ENCODE data around the gene GRAMD4.

The GRAMD4 gene

DNA sequence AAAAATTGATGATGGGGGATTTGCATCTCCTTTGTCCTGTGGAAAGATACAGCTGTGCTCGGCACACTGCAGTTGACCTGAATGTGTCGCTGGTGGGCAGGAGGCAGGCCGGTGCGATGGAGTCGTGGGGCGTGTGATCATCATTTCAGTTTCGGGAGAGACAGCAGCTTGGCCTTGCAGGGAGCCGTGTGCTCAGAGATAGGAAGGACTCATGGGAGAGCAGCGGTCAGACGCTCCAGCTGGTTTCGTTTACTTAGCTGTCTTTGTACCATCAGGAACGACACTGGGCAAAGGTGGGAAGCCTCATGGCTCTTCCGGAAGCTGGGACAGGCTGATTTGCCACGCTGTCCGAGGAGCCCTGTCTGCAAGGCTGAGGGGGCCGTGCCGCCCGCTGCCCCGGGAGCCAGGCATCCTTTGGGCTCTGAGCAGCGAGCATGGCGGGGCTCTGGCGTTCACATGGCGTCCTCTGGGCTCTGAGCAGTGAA lies 32.7 kb downstream of the GRAMD4 start:
- no peaks in the 10 kb centered on the region for H3K36me3 ChIP-seq (ENCODE audit: control insufficient read depth, insufficient read depth, low read length)
- H3K4me3 ChIP-seq (ENCODE audit: low read depth, low read length), result no peak overlapping the region
- no peak overlapping the region for H3K9ac ChIP-seq (ENCODE audit: low read depth, low read length)

GRCh38 chr22:46653596-46653995 lies 33.4 kb downstream of the GRAMD4 start:
- no peak overlapping the region for H3K9ac ChIP-seq (ENCODE audit: low read depth, low read length)
- H3K9me3 ChIP-seq (ENCODE audit: control insufficient read depth, insufficient read depth, low read length), result no peaks in the 10 kb centered on the region
- no peaks in the 10 kb centered on the region for H3K36me3 ChIP-seq (ENCODE audit: control insufficient read depth, insufficient read depth, low read length)
- H3K4me3 ChIP-seq (ENCODE audit: low read depth, low read length), result no peak overlapping the region
- H3K27me3 ChIP-seq (ENCODE audit: control insufficient read depth, insufficient read depth, low read length), result no peaks in the 10 kb centered on the region
- H3K4me1 ChIP-seq (ENCODE audit: control insufficient read depth, insufficient read depth, low read length), result no peaks in the 10 kb centered on the region

More for the DNA sequence above, 32.7 kb downstream of the GRAMD4 start:
- H3K4me1 ChIP-seq (ENCODE audit: control insufficient read depth, insufficient read depth, low read length), result no peaks in the 10 kb centered on the region
- no peaks in the 10 kb centered on the region for H3K9me3 ChIP-seq (ENCODE audit: control insufficient read depth, insufficient read depth, low read length)
- H3K27me3 ChIP-seq (ENCODE audit: control insufficient read depth, insufficient read depth, low read length), result no peaks in the 10 kb centered on the region

DNA sequence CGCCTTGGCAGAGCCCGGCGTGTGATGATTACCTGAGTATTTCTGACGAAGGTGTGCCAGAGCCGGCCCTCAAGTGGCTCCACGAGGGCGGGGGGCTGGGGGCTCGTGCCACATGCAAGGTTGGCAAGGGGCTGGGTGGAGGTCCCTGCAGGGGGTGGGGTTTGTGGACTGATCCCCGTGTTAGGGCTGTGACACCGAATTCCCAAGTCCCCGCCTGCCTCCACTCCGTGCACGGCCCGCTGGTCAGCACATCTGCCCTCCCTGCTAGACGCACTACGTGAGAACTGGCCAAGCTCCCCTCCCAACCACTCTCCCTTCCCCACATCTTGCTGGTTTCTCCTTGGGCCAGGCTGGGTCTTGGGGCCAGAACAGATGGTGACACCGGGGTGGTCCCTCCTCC lies 34.2 kb downstream of the GRAMD4 start:
- Histone ChIP-seq H3K9me3 (ENCODE audit: control insufficient read depth, insufficient read depth, low read length) (no peaks in the 10 kb centered on the region), H3K4me1 (ENCODE audit: control insufficient read depth, insufficient read depth, low read length) (no peaks in the 10 kb centered on the region), H3K4me3 (ENCODE audit: low read depth, low read length) (no peak overlapping the region), H3K36me3 (ENCODE audit: control insufficient read depth, insufficient read depth, low read length) (no peaks in the 10 kb centered on the region), H3K27me3 (ENCODE audit: control insufficient read depth, insufficient read depth, low read length) (no peaks in the 10 kb centered on the region), H3K9ac (ENCODE audit: low read depth, low read length) (no peak overlapping the region)

- Histone ChIP-seq H3K27me3 (ENCODE audit: control insufficient read depth, insufficient read depth, low read length) (no peaks in the 10 kb centered on the region), H3K36me3 (ENCODE audit: control insufficient read depth, insufficient read depth, low read length) (no peaks in the 10 kb centered on the region), H3K9me3 (ENCODE audit: control insufficient read depth, insufficient read depth, low read length) (no peaks in the 10 kb centered on the region), H3K9ac (ENCODE audit: low read depth, low read length) (no peak overlapping the region), H3K4me3 (ENCODE audit: low read depth, low read length) (no peak overlapping the region), H3K4me1 (ENCODE audit: control insufficient read depth, insufficient read depth, low read length) (no peaks in the 10 kb centered on the region)
Observed at GRCh38 chr22:46654927-46655595, 34.9 kb downstream of the GRAMD4 start.

DNA sequence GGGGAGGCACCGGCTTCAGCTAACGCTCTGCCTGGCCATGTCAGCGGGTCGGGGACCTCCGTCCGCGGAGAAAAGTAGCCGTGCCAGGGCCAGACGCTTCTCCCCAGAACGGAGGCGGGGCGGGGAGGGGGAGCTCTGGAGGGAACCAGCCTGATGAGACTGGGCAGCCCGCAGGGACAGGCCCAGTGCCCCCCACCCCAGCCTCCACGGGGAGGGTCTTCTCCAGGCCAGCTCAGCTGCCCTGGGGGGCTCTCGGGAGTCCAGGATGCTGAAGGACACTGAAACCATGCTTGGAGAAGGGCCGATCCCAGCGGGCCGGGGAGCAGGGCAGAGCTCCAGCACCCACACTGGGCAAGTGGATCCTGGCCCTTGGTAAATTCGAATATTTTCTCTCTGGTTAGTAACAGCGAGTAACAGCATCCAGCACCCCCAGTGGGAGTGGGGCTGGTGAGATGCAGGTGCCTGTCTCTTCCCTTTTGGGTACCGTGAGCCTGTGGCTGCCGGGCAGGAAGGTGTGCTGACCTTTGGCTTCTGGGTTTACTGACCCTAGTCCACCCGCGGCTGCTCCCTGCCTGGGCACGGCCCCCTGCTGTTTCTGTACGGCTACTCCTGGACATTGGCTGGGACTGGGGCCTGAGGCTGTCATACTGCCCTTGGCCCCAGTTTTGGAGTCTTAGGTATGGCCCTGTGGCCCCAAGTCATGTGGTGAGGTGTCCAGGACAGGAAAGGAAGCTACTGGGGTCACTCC lies 35.8 kb downstream of the GRAMD4 start:
- Histone ChIP-seq H3K4me1 (ENCODE audit: control insufficient read depth, insufficient read depth, low read length) (no peaks in the 10 kb centered on the region), H3K27me3 (ENCODE audit: control insufficient read depth, insufficient read depth, low read length) (no peaks in the 10 kb centered on the region), H3K9ac (ENCODE audit: low read depth, low read length) (no peak overlapping the region), H3K36me3 (ENCODE audit: control insufficient read depth, insufficient read depth, low read length) (no peaks in the 10 kb centered on the region), H3K9me3 (ENCODE audit: control insufficient read depth, insufficient read depth, low read length) (no peaks in the 10 kb centered on the region), H3K4me3 (ENCODE audit: low read depth, low read length) (no peak overlapping the region)

GRCh38 chr22:46656856-46657654 lies 36.9 kb downstream of the GRAMD4 start:
- Histone ChIP-seq H3K4me1 (ENCODE audit: control insufficient read depth, insufficient read depth, low read length) (no peaks in the 10 kb centered on the region), H3K9me3 (ENCODE audit: control insufficient read depth, insufficient read depth, low read length) (no peaks in the 10 kb centered on the region), H3K27me3 (ENCODE audit: control insufficient read depth, insufficient read depth, low read length) (no peaks in the 10 kb centered on the region), H3K9ac (ENCODE audit: low read depth, low read length) (no peak overlapping the region), H3K36me3 (ENCODE audit: control insufficient read depth, insufficient read depth, low read length) (no peaks in the 10 kb centered on the region), H3K4me3 (ENCODE audit: low read depth, low read length) (no peak overlapping the region)

DNA sequence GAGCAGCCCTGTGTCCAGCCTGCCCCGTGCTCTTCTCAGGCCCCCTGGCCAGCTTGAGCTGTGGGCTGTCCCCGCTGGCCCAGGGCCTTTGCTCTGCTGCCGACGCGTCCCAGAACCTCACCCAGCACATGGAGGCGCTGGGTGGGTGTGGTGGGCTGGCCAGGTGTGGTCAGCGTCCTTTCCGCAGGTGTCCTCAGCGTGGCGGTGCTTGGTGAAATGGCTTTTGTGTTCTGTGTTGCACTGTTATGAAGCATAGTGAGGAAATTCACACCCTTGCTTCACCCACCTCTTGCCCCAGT lies 37.4 kb downstream of the GRAMD4 start:
- Histone ChIP-seq H3K4me1 (ENCODE audit: control insufficient read depth, insufficient read depth, low read length) (no peaks in the 10 kb centered on the region), H3K36me3 (ENCODE audit: control insufficient read depth, insufficient read depth, low read length) (peaks cover under 1% of the 10 kb centered on the region), H3K9me3 (ENCODE audit: control insufficient read depth, insufficient read depth, low read length) (no peaks in the 10 kb centered on the region), H3K4me3 (ENCODE audit: low read depth, low read length) (no peak overlapping the region), H3K27me3 (ENCODE audit: control insufficient read depth, insufficient read depth, low read length) (no peaks in the 10 kb centered on the region), H3K9ac (ENCODE audit: low read depth, low read length) (no peak overlapping the region)

DNA sequence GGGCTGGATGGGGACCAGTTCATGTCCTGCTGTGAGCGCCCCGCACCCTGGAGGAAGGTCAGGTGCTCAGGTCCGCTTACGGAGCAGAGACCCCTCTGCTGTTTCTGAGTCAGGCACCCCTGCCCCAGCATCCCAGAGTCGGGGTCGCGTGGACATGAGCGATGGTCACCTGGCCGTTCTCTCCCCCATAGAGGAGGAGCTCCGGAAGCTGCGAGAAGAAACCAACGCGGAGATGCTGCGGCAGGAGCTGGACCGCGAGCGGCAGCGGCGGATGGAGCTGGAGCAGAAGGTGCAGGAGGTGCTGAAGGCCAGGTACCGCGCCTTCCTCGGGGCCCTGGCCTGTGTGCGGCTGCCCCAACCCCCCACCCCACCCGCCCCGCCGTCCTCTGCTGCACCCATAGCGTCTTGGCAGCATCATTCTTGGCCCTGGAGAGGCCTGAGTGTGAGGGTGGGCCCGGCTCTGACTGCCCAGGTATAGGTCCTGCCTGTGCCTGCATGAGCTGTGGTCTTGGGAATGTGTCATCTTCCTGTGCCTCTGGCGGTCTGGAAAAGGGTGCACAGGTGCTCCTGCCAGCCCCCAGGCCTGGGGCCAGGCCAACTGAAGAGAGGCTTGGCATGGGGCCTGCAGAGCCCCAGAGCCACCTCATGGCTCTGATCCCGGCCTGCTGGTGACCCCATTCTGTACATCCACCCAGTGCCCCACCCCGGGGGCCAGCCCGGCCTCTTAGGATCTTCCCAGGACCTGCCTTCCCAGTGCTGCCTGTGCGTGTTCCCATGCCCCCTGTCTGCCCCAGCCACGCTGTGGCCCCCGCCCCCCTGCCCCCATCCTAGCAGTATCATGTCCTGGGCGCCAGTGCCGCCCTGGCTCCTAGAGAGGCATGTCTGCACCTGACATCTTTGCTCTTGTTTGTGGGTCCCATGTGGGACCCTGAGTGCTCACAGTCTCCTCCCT lies 38.1 kb downstream of the GRAMD4 start:
- no peak overlapping the region for H3K9ac ChIP-seq (ENCODE audit: low read depth, low read length)
- H3K36me3 ChIP-seq (ENCODE audit: control insufficient read depth, insufficient read depth, low read length), result peaks cover 2% of the 10 kb centered on the region
- no peaks in the 10 kb centered on the region for H3K27me3 ChIP-seq (ENCODE audit: control insufficient read depth, insufficient read depth, low read length)
- no peaks in the 10 kb centered on the region for H3K4me1 ChIP-seq (ENCODE audit: control insufficient read depth, insufficient read depth, low read length)
- H3K4me3 ChIP-seq (ENCODE audit: low read depth, low read length), result no peak overlapping the region
- H3K9me3 ChIP-seq (ENCODE audit: control insufficient read depth, insufficient read depth, low read length), result no peaks in the 10 kb centered on the region

DNA sequence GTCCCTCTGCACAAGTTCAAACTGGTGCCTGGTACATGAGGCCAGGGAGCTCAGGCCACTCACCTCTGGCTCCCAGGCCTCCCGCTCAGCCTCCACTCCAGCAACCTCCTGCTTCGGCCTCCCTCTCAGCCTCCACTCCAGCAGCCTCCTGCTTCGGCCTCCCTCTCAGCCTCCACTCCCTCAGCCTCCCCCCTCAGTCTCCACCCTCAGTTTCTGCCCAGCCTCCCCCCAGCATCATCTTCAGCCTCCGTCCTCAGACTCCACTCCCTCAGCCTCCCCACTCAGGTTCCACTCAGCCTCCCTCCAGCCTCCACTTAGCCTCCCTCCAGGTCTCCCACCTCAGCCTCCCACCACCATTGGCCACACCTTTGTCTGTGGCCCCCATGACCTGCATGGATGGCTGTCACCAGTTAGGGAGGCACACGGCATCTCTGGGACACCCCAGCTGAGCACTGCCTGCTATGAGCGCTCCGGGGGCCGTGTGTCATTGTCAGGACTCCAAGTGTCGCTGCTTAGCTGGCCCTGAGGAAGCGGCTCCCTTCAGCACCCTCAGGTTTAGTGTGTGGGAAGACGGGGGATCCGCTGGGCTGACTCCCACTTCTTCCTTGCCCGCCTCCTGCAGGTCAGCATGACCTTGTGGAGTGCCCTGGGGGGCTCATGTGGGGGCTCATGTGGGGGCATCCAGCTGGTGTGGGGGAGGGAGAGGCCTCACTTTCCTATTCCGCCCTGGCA lies 39.0 kb downstream of the GRAMD4 start:
- H3K4me1 ChIP-seq (ENCODE audit: control insufficient read depth, insufficient read depth, low read length), result no peaks in the 10 kb centered on the region
- H3K36me3 ChIP-seq (ENCODE audit: control insufficient read depth, insufficient read depth, low read length), result peaks cover 2% of the 10 kb centered on the region
- no peaks in the 10 kb centered on the region for H3K9me3 ChIP-seq (ENCODE audit: control insufficient read depth, insufficient read depth, low read length)
- H3K4me3 ChIP-seq (ENCODE audit: low read depth, low read length), result no peak overlapping the region
- H3K27me3 ChIP-seq (ENCODE audit: control insufficient read depth, insufficient read depth, low read length), result no peaks in the 10 kb centered on the region
- H3K9ac ChIP-seq (ENCODE audit: low read depth, low read length), result no peak overlapping the region

- Histone ChIP-seq H3K27me3 (ENCODE audit: control insufficient read depth, insufficient read depth, low read length) (no peaks in the 10 kb centered on the region), H3K4me1 (ENCODE audit: control insufficient read depth, insufficient read depth, low read length) (no peaks in the 10 kb centered on the region), H3K4me3 (ENCODE audit: low read depth, low read length) (no peak overlapping the region), H3K36me3 (ENCODE audit: control insufficient read depth, insufficient read depth, low read length) (peaks cover 2% of the 10 kb centered on the region), H3K9me3 (ENCODE audit: control insufficient read depth, insufficient read depth, low read length) (no peaks in the 10 kb centered on the region), H3K9ac (ENCODE audit: low read depth, low read length) (no peak overlapping the region)
Observed at GRCh38 chr22:46659791-46660186, 39.6 kb downstream of the GRAMD4 start.
